HFFc6 (cell line): Measurements from ENCODE around the gene MRPL45. TPM values are rescaled to one million over a fixed set of nuclear protein-coding genes. Genes with fewer than 3 reads are reported as not detected.
"Not testable (repeated sequence)": the region's sequence is repeated elsewhere in the genome, so short reads cannot be mapped to it uniquely, and the experiment has no call there.

ENCODE experiments used
- DNase-seq: peaks from one replicate; pipeline ENCODE4 v3.0.0-alpha.2; 2018
- H3K27ac Mint-ChIP-seq: 2 replicates; pipeline ENCODE4 v1.8.0; 2020; ENCODE audit warnings: mild to moderate bottlenecking, mixed read lengths
- H3K27me3 Mint-ChIP-seq: 2 replicates; pipeline ENCODE4 v1.8.0; 2021; ENCODE audit warnings: mild to moderate bottlenecking, moderate library complexity, mixed read lengths; ENCODE audit not compliant: insufficient read depth
- H3K36me3 Mint-ChIP-seq: 2 replicates; pipeline ENCODE4 v1.8.0; 2021; ENCODE audit warnings: low read depth, mixed read lengths
- H3K4me1 Mint-ChIP-seq: 2 replicates; pipeline ENCODE4 v1.8.0; 2020; ENCODE audit warnings: low read depth, mixed read lengths
- H3K4me3 Mint-ChIP-seq: 2 replicates; pipeline ENCODE4 v1.8.0; 2020; ENCODE audit warnings: mild to moderate bottlenecking, moderate library complexity, mixed read lengths
- H3K9me3 Mint-ChIP-seq: 2 replicates; pipeline ENCODE4 v1.8.0; 2020; ENCODE audit warnings: mild to moderate bottlenecking, mixed read lengths
- long read RNA-seq: library from polyadenylated mRNA; unstranded; transcript quantifications from one replicate; pipeline ENCODE4 v2.0.0, GENCODE V29; 2019
- total RNA-seq, 6 experiments: library from RNA; stranded (reverse); fragmentation: NEBNext Ultra II Directional; extraction: Animal tissue kit (Norgen Biotek cat#: 25700); gene quantifications; 2 replicates in 1 of 6; 3 replicates in 5 of 6; pipeline ENCODE4 v1.2.3, GENCODE V29; 2021

The MRPL45 gene
- total RNA-seq = 10 to 100 TPM; 35.7 to 43.3 (median 42.1) TPM
- long read RNA-seq, transcript MRPL45-203 (8 exons, 1,705 nt) = major isoform, 59 of 69 reads
- long read RNA-seq, partial matches to known transcripts = 7 of 69 reads
- long read RNA-seq, other reads (novel, unspliced or antisense) = 3 of 69 reads

DNA sequence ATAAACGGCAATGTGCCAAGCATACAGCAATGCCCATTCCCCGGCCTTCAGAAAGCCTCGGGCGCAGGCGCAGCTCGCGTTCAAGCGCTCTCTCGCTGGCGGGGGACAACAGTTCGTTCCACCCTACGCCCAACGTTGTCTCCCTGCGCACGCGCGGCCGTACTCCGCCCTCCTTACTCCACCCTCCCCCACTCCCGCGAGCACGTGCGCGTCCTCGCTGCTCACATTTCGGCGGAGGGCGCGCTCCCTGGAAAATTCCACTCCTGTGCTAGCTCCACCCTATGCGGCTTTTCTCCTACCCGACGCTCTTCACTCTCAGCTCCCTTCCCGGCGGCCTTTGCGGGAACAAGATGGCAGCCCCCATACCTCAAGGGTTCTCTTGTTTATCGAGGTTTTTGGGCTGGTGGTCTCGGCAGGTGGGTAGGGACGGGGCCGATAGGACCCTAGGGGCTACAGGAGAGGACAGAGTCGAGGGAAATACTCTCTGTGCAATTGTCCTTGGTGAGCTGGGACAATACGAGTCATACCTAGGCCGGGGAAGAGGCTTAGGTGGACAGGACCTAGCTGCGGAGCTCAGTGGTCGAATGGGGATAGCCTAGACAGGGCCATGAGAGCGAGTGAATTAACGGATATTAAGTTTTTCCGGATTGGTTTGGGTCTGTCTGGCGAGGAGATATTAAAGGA is at the start of gene MRPL45:
Gene MRPL45, plus strand, starts transcription at position 335 of the 684 bp plus-strand sequence. Its CDS starts 16 bp downstream, at position 351.
- H3K36me3 Mint-ChIP-seq, H3K27me3 Mint-ChIP-seq: not testable (repeated sequence)

DNA sequence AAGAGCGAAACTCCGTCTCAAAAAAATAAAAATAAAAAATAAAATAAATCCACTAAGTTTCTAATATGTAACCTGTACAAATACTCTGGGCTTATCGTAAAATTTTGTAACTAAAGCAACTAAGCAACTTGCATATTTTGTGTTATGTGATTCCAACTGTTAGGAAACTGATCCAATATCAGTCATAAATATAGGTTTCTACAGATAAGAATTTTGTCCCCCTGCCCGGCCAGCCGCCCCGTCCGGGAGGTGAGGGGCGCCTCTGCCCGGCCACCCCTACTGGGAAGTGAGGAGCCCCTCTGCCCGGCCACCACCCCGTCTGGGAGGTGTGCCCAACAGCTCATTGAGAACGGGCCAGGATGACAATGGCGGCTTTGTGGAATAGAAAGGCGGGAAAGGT is 43.8 kb upstream of the MRPL45 start:
- not testable (repeated sequence) for H3K27ac Mint-ChIP-seq, H3K27me3 Mint-ChIP-seq, H3K9me3 Mint-ChIP-seq, H3K4me3 Mint-ChIP-seq, DNase-seq, H3K36me3 Mint-ChIP-seq
- H3K4me1 Mint-ChIP-seq = peaks cover 13% of the 10 kb centered on the region

More for the DNA sequence above, at the start of gene MRPL45:
- peak; percentile 96 for DNase-seq
- Mint-ChIP-seq H3K27ac (peak within 1 kb of the TSS; percentile 95), H3K4me3 (peak within 1 kb of the TSS; percentile 99)
- not testable (repeated sequence) for H3K9me3 Mint-ChIP-seq, H3K4me1 Mint-ChIP-seq

DNA sequence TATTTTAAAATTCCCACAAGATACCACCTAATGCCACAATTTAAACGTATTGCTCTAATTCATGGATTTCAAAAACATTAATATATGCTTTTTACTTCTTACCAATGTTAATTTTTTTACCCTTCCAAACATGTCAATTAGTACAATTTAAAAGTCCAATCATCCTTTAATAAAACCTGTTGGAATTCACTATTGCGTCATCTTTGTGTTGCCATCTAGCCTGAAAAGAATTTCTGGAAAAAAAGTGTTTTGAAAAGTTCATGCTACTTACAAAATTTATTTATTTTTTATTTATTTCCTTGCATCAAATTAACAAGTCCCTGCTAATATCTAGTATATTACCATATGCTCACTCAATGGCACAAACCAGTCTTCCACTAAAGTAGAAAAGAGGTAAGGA is 42.6 kb upstream of the MRPL45 start:
- not testable (repeated sequence) for H3K27ac Mint-ChIP-seq, H3K36me3 Mint-ChIP-seq, H3K27me3 Mint-ChIP-seq, H3K4me3 Mint-ChIP-seq, H3K9me3 Mint-ChIP-seq, DNase-seq
- peaks cover 13% of the 10 kb centered on the region for H3K4me1 Mint-ChIP-seq

DNA sequence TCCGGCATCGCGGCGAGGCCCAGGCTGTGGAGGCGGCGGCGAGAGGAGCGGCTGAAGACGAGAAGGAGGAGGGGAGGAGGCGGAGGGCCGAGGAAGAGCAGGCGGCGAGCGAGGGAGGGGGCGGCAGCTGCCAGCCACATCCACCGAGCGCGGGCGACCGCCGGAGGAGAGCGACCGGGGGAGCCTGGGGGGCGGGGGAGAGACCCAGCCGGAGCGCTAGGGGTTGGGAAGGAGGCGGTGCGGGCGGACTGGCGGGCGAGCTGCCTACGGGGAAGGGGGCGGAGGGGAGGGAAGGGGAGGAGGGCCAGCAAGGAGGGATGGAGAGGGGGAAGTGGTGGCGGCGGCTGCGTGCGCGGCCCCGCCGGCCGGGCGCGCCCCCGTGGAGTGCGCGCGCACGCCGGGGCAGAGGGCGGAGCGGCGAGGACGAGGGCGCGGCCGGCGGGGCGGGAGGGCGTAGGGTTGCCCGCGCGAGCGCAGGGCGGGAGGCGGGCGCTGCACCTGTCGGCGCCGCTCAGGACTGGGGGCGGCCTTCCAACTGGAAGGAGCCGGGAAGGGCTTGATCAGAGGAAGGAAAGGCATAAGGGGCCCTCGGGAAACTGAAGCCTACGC is 39.9 kb upstream of the MRPL45 start:
- H3K27ac Mint-ChIP-seq, H3K36me3 Mint-ChIP-seq, H3K27me3 Mint-ChIP-seq, H3K9me3 Mint-ChIP-seq: not testable (repeated sequence)
- DNase-seq = peak; percentile 51
- peaks cover 13% of the 10 kb centered on the region for H3K4me1 Mint-ChIP-seq
- H3K4me3 Mint-ChIP-seq = peak overlapping the region; percentile 24; the same call in 1 of the 2 replicates

DNA sequence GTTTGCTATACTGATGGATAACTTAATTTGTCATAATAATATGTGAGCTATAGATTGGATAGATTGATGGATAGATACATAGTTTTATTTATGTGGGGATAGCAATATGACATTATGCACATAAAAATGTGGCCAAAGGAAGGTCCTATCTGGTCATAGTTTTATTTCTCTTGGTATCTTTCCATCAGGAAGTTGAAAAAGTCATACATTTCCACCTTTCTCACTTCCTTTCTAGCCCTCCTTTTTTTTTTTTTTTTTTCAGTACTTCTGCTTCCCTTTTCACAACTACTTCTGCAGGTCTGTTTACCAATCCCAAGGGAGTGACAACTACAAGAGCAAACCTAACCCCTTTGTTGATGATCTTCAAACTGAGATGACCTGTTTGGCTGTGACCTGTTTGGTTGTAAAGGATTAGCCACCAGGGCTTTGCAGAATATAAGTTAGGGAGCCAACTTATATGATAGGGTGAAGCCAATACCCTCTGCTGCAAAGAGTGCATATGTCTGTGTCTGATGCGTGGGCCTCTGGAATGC is 30.9 kb upstream of the MRPL45 start:
- not testable (repeated sequence) for DNase-seq, H3K4me3 Mint-ChIP-seq, H3K27ac Mint-ChIP-seq, H3K36me3 Mint-ChIP-seq, H3K27me3 Mint-ChIP-seq, H3K4me1 Mint-ChIP-seq, H3K9me3 Mint-ChIP-seq

DNA sequence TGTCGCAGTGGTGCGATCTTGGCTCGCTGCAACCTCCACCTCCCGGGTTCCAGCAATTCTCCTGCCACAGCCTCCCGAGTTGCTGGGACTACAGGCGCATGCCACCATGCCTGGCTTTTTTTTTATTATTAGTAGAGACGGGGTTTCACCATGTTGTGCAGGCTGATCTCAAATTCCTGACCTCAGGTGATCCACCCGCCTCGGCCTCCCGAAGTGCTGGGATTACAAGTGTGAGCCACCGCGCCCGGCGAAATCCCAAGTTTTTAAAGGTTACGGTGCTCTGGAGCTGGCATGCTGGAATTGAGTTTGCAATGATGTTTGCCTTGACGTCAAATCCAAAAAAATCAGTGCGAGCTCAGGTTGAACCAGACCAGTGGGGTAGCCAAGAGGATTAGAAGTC is 30.4 kb upstream of the MRPL45 start:
- H3K4me3 Mint-ChIP-seq, DNase-seq, H3K27me3 Mint-ChIP-seq, H3K4me1 Mint-ChIP-seq, H3K36me3 Mint-ChIP-seq, H3K27ac Mint-ChIP-seq, H3K9me3 Mint-ChIP-seq: not testable (repeated sequence)

DNA sequence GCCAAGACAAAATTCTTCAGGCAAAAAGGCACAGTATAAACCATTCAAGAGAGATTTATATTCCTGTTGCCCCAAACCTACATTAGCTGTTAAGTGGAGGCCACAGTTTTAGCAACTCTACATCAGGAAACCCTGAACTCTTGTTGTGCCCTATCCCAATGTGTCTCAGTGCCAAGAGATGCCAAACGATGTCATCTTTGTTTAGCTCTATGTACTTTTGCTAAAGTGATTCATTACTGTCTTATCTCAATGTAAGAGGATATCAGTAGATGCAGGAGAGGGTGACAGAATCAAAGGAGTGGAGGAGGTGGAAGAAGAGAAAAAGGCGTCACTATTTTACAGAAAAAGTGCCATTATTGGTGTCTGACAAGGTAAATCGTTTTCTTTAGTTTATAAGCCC is 28.8 kb upstream of the MRPL45 start:
- not testable (repeated sequence) for H3K27me3 Mint-ChIP-seq, H3K36me3 Mint-ChIP-seq, H3K4me1 Mint-ChIP-seq, H3K9me3 Mint-ChIP-seq, DNase-seq, H3K4me3 Mint-ChIP-seq, H3K27ac Mint-ChIP-seq

DNA sequence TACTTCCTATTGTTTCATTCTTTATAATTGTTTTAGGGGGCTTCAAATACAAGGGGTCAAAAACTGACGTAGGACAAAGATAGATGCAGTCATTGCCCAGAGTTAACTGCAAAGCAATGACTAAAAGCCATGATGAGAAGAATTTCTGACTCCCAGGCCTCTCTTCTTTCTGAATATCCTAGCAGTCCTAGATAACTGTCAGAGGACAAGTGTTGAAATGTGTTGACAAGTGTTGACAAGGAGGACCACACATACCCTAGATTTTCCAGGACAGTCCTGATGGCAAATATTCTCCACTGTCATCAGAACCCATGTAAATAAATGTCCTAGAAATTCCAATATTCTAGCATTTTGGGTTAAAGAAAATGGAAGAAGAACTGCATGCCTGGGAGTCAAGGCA is 27.9 kb upstream of the MRPL45 start:
- H3K9me3 Mint-ChIP-seq, H3K36me3 Mint-ChIP-seq, H3K27ac Mint-ChIP-seq, H3K4me1 Mint-ChIP-seq, H3K4me3 Mint-ChIP-seq, DNase-seq, H3K27me3 Mint-ChIP-seq: not testable (repeated sequence)

DNA sequence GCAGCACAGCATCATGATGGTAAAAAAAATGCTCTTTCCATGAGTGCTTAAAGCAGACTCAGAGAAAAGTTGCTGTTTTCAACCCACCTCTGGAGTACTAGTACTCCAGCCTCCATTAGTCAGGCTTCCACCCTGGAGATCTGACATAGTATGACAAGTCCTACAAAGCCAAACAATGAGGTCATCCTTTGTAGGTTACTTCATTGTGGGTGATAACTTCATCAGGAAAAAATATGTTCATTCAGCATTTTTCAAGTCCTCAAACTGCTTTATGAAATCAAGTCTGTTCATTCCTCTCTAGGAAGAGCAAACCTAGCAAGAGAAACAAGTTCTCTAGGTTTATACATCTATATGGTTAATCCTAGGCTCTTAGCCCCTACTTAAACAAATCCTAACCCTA is 27.4 kb upstream of the MRPL45 start:
- not testable (repeated sequence) for H3K4me3 Mint-ChIP-seq, H3K36me3 Mint-ChIP-seq, DNase-seq, H3K27ac Mint-ChIP-seq, H3K4me1 Mint-ChIP-seq, H3K27me3 Mint-ChIP-seq, H3K9me3 Mint-ChIP-seq

DNA sequence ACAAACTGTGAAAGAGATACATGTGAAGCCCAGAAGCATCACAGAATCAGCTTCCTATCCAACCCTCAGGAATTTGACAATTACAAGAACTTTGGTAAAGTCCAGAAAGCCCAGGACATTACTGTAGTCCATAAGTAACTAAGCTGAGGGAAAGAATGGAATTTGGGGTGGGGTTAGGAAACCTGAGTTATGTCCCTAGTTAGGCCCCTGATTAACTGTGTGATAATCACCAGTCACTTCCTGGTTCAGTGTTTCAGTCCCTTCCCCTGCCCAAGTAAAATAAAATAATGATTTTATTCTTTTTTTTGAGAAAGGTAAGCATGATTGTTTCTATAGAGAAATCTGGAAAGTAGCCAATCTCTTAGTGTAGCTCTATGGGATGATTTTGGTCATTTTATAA is 11.0 kb upstream of the MRPL45 start:
- H3K27me3 Mint-ChIP-seq, H3K27ac Mint-ChIP-seq, H3K36me3 Mint-ChIP-seq, H3K4me3 Mint-ChIP-seq, H3K9me3 Mint-ChIP-seq: not testable (repeated sequence)
- peaks cover 10% of the 10 kb centered on the region for H3K4me1 Mint-ChIP-seq
- DNase-seq = peak; percentile 8

DNA sequence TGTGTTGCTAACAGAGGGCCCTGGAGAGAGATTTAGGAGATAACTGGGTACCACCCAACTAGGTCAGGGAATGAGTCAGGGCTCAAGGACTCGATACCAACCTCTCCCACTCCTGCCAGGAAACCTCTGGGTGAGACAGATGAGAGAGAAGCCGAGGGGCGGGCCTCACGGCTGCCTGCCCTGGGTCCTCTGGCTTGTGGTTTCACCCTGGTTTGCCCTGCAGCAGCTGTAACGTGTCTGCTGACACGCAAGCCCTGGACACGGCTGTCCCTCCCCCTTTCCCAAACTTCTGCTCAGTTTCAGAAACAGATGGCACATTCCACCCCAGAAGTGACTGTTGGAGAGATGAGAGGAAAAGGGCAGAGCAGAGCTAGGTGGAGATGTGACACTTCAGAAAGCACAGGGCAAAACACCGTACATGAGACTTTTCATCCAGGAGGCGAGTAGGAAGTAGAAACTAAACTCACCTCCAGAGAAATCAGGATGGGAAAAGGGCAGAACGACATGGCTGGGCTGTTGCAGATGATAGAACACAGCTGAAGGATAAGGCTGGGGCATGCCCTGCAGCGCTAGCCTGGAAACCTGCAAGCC is 10.4 kb upstream of the MRPL45 start:
- H3K36me3 Mint-ChIP-seq, H3K9me3 Mint-ChIP-seq, H3K27me3 Mint-ChIP-seq: not testable (repeated sequence)
- H3K4me3 Mint-ChIP-seq = peak overlapping the region; percentile 62
- H3K27ac Mint-ChIP-seq = peak overlapping the region; percentile 78
- H3K4me1 Mint-ChIP-seq = peaks cover 10% of the 10 kb centered on the region
- peak; percentile 78 for DNase-seq
